NCI-H2081 treated with DMSO at 0.1 percent for 48 hours (cell line): ENCODE results near the gene SPHK2.
A peak's percentile ranks its signal among the peaks of the same experiment; 100 is the strongest.
"Not testable (repeated sequence)": the region's sequence is repeated elsewhere in the genome, so short reads cannot be mapped to it uniquely, and the experiment has no call there.

Source experiments
- DNase-seq: peaks from one replicate; lab custom pipeline; 2025; lab: John Stamatoyannopoulos, UW

SPHK2 gene

GRCh38 chr19:48624791-48625723 is 5.8 kb downstream of the SPHK2 start:
- DNase-seq = no peak

- no peak for DNase-seq
Measured at GRCh38 chr19:48625891-48626327, 6.6 kb downstream of the SPHK2 start.

- DNase-seq = no peak
Measured at GRCh38 chr19:48627201-48627864, 8.0 kb downstream of the SPHK2 start.

- no peak for DNase-seq
Measured at GRCh38 chr19:48627865-48628314, 8.6 kb downstream of the SPHK2 start.

GRCh38 chr19:48628486-48629296 is 9.4 kb downstream of the SPHK2 start:
- DNase-seq = no peak

- DNase-seq = no peak
Measured at GRCh38 chr19:48629297-48629598, 9.9 kb downstream of the SPHK2 start.

GRCh38 chr19:48629599-48630295 is 10.4 kb downstream of the SPHK2 start:
- DNase-seq = no peak

GRCh38 chr19:48630296-48631063 is 11.2 kb downstream of the SPHK2 start:
- DNase-seq = no peak

GRCh38 chr19:48631225-48631624 is 11.9 kb downstream of the SPHK2 start:
- DNase-seq = no peak

- not testable (repeated sequence) for DNase-seq
Measured at GRCh38 chr19:48632286-48632685, 13.0 kb downstream of the SPHK2 start.

GRCh38 chr19:48632692-48633147 is 13.4 kb downstream of the SPHK2 start:
- no peak for DNase-seq

GRCh38 chr19:48633148-48634035 is 14.1 kb downstream of the SPHK2 start:
- DNase-seq = no peak

GRCh38 chr19:48634036-48634342 is 14.7 kb downstream of the SPHK2 start:
- DNase-seq = no peak

GRCh38 chr19:48634424-48635262 is 15.3 kb downstream of the SPHK2 start:
- peak; percentile 83 for DNase-seq

GRCh38 chr19:48635263-48635965 is 16.1 kb downstream of the SPHK2 start:
- no peak for DNase-seq

GRCh38 chr19:48635966-48636858 is 16.9 kb downstream of the SPHK2 start:
- DNase-seq = no peak

GRCh38 chr19:48636859-48637448 is 17.6 kb downstream of the SPHK2 start, which contains the start of gene DBP:
DBP (minus strand) TSS chr19:48637379; CDS start chr19:48636994, 385 bp downstream.
- DNase-seq = no peak
